Suprapubic skin (tissue), 4 donors: ENCODE results near the gene DUSP3.

Experiments used
- POLR2A ChIP-seq, 2 donors: fragments of 450-650 bp; IDR thresholded peaks; one replicate each; pipeline ENCODE4 v1.6.1; 2017; ENCODE audit warnings: antibody characterized with exemption in 2 of 2, mild to moderate bottlenecking in 2 of 2, moderate library complexity in 2 of 2
- POLR2AphosphoS5 ChIP-seq, 3 donors: sonication (generic); formaldehyde crosslinking; IDR thresholded peaks; one replicate each; pipeline ENCODE4 v1.6.1; 2017; ENCODE audit warnings: antibody characterized with exemption in 3 of 3
- TF ChIP-seq, protein P1 (sequence below), 2 donors: fragments of 200-600 bp in 1 of 2; fragments of 450-650 bp in 1 of 2; sonication (generic) in 1 of 2; IDR thresholded peaks; one replicate each; pipeline ENCODE4 v1.5.1; 2016 to 2019; ENCODE audit warnings: antibody characterized with exemption in 2 of 2, mild to moderate bottlenecking in 1 of 2, moderate library complexity in 1 of 2

DNA sequence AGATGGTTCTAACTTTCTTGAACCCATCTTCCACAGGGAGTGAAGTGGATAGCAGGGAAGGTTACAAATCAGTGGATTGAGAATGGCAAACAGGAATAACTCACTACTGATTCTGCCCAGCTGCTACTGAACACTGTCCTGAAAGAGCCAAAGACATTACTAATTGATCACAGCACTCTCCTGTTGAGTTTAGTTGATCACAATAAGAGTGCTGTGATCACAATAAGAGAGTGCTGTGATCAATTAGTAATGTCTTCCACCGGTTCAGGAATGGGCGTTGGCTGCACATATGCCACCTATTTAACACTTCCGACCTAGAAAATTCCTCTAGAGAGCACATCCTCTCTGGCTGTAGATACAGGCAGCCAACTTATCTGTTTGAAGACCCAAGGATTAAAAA, 12.8 kb upstream of the DUSP3 start:
- TF ChIP-seq POLR2A (IDR thresholded peaks at IDR 0.05) (no peak), POLR2AphosphoS5 (IDR thresholded peaks at IDR 0.05) (no peak)
- TF ChIP-seq, protein P1, sequence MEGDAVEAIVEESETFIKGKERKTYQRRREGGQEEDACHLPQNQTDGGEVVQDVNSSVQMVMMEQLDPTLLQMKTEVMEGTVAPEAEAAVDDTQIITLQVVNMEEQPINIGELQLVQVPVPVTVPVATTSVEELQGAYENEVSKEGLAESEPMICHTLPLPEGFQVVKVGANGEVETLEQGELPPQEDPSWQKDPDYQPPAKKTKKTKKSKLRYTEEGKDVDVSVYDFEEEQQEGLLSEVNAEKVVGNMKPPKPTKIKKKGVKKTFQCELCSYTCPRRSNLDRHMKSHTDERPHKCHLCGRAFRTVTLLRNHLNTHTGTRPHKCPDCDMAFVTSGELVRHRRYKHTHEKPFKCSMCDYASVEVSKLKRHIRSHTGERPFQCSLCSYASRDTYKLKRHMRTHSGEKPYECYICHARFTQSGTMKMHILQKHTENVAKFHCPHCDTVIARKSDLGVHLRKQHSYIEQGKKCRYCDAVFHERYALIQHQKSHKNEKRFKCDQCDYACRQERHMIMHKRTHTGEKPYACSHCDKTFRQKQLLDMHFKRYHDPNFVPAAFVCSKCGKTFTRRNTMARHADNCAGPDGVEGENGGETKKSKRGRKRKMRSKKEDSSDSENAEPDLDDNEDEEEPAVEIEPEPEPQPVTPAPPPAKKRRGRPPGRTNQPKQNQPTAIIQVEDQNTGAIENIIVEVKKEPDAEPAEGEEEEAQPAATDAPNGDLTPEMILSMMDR (IDR thresholded peaks at IDR 0.05): no peak
